ENCODE measurements around the gene ANTXR1.

The ANTXR1 gene

DNA sequence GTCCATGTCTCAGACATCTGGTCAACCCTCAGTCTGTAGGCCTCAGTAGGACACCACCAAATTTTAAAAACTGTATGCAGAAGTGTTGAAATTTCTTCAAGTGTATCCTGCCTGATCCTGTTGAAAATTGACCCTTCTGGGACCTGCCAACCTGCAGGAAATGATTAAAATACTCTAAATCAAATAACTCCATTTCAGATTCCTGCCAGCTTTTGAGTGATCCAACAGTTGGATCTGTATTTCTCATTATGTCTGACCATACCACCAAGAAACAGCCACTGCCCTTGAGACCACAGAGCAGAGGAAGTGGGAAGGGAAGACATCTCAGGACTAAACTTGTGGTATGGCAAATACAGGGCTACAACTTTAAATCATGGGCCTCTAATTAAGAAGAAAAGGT, 113.4 kb downstream of the ANTXR1 start:
- in situ Hi-C loops (cut with HindIII; ENCODE audit: low sequenced_read_pairs), result no loop called here

GRCh38 chr2:69131452-69131851, 118.5 kb downstream of the ANTXR1 start:
- in situ Hi-C loops (cut with HindIII; ENCODE audit: low sequenced_read_pairs), result no loop called here

- in situ Hi-C loops (cut with HindIII; ENCODE audit: low sequenced_read_pairs), result no loop called here
Measured at GRCh38 chr2:69131983-69132675, 119.2 kb downstream of the ANTXR1 start.

- in situ Hi-C loops (cut with HindIII; ENCODE audit: low sequenced_read_pairs), result no loop called here
Measured at GRCh38 chr2:69132960-69133590, 120.1 kb downstream of the ANTXR1 start.

DNA sequence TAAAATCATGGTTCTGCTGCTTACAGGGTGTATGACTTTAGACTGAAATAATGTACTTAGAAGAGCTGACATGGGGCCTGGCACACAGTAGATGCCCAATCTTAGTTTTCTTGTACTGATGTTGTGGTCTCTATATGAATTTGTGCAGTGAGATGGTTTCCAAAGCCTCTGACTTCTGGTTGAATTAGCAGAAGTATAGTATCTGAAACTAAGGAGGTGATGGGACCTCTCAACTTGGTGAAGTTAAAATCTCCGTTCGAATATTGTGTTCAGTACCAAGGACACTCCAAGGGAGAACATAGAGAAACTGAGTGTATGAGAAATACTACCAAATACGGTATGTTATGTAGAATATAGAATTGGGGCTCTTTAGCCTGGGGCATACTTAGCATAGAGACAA, 120.9 kb downstream of the ANTXR1 start:
- in situ Hi-C loops (cut with HindIII; ENCODE audit: low sequenced_read_pairs), result no loop called here

GRCh38 chr2:69134306-69134945, 121.4 kb downstream of the ANTXR1 start:
- in situ Hi-C loops (cut with HindIII; ENCODE audit: low sequenced_read_pairs), result no loop called here

DNA sequence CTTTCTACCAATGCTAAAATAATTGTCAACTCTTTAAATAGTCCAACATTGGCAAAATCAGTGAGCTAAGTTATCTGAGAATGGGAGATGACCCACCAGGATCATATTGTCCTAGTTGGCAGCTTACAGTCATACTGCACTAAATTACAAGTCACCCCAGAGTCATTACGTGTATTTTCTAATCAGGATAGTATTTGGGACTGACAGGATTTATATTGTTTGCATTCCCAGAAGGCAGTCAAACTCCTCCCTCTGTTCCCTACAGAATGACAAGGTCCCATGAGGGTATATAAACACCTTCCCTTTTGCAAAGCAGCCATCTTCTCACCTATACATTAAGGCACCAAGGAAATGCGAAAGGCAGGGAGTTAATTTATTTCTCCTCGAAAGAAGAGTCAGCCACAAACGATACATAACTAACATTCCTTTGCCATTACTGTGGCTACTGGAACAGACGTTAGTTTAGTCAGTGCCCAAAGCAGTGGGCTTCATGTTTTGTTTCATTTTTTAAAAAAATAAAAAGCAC, 125.3 kb downstream of the ANTXR1 start:
- in situ Hi-C loops (cut with HindIII; ENCODE audit: low sequenced_read_pairs), result no loop called here

DNA sequence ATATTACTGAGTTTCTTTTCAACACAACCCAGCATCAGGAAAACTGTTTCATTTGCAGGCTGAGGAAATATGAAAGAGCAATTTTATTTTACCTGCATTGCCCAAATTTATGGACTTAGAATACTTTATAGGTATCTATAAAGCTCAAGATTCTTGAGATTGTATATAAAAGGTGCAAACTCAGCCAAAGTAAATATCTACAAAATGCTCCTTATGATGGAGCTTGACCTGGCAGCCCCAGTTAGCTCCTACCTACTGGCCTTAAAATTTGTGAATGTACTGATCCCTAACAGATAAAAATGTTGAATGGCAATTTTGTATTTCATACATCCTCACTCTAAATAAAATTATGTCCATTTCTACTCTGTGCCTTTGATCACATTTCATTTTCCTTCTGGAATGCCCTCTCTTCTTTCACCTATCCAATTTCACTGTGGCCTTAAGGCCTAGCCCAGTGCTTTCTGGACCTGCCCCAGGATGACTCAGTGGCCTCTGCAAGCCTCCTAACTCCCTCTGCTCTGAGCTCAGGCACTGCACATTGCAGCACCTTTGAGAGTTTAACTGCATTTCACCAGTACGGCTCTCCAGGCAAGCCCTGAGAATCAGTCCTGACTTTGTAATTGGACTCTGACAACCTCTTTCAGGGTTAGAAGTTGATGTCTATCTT, 125.9 kb downstream of the ANTXR1 start:
- in situ Hi-C loops (cut with HindIII; ENCODE audit: low sequenced_read_pairs), result no loop called here

GRCh38 chr2:69139778-69140670, 127.0 kb downstream of the ANTXR1 start:
- in situ Hi-C loops (cut with HindIII; ENCODE audit: low sequenced_read_pairs), result no loop called here

GRCh38 chr2:69141061-69141460, 128.1 kb downstream of the ANTXR1 start:
- in situ Hi-C loops (cut with HindIII; ENCODE audit: low sequenced_read_pairs), result no loop called here

GRCh38 chr2:69143748-69144360, 130.9 kb downstream of the ANTXR1 start:
- in situ Hi-C loops (cut with HindIII; ENCODE audit: low sequenced_read_pairs), result no loop called here

DNA sequence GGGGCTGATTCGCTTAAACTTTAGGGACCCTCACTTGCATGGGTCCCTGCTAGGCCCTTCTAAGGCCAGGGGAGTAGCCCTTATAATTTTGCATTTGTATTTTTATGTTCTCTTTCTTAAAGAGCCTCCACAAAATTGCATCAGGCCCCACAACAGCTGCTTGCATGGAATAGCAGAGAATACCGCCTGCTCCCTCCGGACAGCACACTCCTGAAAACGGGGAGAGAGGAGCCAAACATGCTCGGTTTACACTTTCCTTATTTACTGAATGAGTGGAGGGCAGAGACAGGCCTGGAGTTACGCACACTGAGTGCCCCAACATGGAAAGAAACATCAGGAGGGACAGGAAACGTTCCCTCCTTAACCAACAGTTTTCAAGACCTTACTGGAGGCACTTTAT, 132.2 kb downstream of the ANTXR1 start:
- in situ Hi-C loops (cut with HindIII; ENCODE audit: low sequenced_read_pairs), result no loop called here

GRCh38 chr2:69147841-69148533, 135.0 kb downstream of the ANTXR1 start:
- in situ Hi-C loops (cut with HindIII; ENCODE audit: low sequenced_read_pairs), result no loop called here

GRCh38 chr2:69149631-69150215, 136.7 kb downstream of the ANTXR1 start:
- in situ Hi-C loops (cut with HindIII; ENCODE audit: low sequenced_read_pairs), result no loop called here

DNA sequence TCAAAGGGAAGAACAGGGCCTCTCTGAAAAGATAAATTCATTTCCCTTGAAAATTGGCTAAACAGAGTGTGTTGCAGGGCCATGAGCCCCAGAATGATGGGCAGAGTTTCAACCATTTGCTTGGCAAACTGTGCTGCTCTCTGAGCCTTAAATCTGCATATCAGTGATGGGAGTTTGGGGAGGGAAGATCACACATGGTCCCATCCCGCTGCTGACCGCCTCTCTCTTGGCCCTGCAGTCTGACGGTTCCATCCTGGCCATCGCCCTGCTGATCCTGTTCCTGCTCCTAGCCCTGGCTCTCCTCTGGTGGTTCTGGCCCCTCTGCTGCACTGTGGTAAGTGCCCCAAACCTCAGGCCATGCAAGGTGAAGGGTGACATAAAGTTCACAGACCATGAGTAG, 139.0 kb downstream of the ANTXR1 start:
- in situ Hi-C loops (cut with HindIII; ENCODE audit: low sequenced_read_pairs), result no loop called here

- in situ Hi-C loops (cut with HindIII; ENCODE audit: low sequenced_read_pairs), result no loop called here
Measured at GRCh38 chr2:69152847-69153583, 140.0 kb downstream of the ANTXR1 start.

GRCh38 chr2:69154106-69154505, 141.1 kb downstream of the ANTXR1 start:
- in situ Hi-C loops (cut with HindIII; ENCODE audit: low sequenced_read_pairs), result no loop called here

DNA sequence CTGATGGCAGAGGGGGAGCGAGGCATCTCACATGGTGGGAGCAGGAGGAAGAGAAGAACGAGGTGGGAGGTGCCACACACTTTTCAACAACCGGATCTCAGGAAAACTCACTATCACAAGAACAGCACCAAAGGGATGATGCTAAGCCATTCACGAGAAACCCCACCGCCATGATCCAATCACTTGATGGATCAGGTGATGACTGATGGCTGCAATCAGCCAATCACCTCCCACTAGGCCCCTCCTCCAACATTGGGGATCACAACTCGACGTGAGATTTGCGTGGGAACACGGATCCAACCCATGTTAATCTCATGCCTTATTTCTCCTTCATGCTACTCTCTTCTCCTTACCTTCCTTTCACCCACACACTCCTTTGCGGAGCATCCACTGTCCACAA, 143.6 kb downstream of the ANTXR1 start:
- in situ Hi-C loops (cut with HindIII; ENCODE audit: low sequenced_read_pairs), result no loop called here
